Heart right ventricle (tissue), 16 donors: ENCODE measurements around the gene PDE2A. TPM values are rescaled to one million over a fixed set of nuclear protein-coding genes. Genes with fewer than 3 reads are reported as not detected.

ENCODE experiments used
- ATAC-seq, 8 donors: fragments of 200-7000 bp; cut with Tn5 transposase; one replicate each; pipeline ENCODE4 v1.9.1; 2020; ENCODE audit warnings: mild to moderate bottlenecking in 8 of 8, moderate library complexity in 8 of 8, moderate number of reproducible peaks in 1 of 8
- DNase-seq, 2 donors: peaks; one replicate each; pipeline ENCODE4 v3.0.0-alpha.2; 2020
- H3K27ac ChIP-seq, 10 donors: fragments of 200-600 bp; sonication (generic) in 2 of 10; one replicate each; pipeline versions ENCODE4 v1.5.0 to v1.8.0; 2020 to 2022; ENCODE audit warnings: mild to moderate bottlenecking in 3 of 10
- H3K27me3 ChIP-seq, 7 donors: fragments of 200-600 bp; one replicate each; pipeline ENCODE4 v1.8.0; 2021 to 2022; ENCODE audit warnings: mild to moderate bottlenecking in 2 of 7
- H3K36me3 ChIP-seq, 9 donors: fragments of 200-600 bp; sonication (generic) in 1 of 9; one replicate each; pipeline versions ENCODE4 v1.5.0 to v1.8.0; 2020 to 2022; ENCODE audit warnings: mild to moderate bottlenecking in 2 of 9
- H3K4me1 ChIP-seq, 9 donors: fragments of 200-600 bp; sonication (generic) in 1 of 9; one replicate each; pipeline versions ENCODE4 v1.5.0 to v1.8.0; 2020 to 2022; ENCODE audit warnings: mild to moderate bottlenecking in 4 of 9
- H3K4me3 ChIP-seq, 10 donors: fragments of 200-600 bp; sonication (generic) in 2 of 10; one replicate each; pipeline versions ENCODE4 v1.5.0 to v1.8.0; 2020 to 2022; ENCODE audit warnings: mild to moderate bottlenecking in 7 of 10, moderate library complexity in 2 of 10
- H3K9me3 ChIP-seq, 11 donors: fragments of 200-600 bp in 10 of 11; sonication (generic) in 2 of 11; one replicate each; pipeline versions ENCODE4 v1.5.0 to v1.8.0; 2013 to 2022; ENCODE audit warnings: mild to moderate bottlenecking in 2 of 11, control low read depth in 1 of 11, moderate library complexity in 1 of 11
- WGBS, 2 donors: extraction: QIAGEN DNeasy Blood & Tissue Kit; methylation state at CpG; one replicate each; pipeline ENCODE4 v1.1.7; 2013; ENCODE audit warnings: inconsistent platforms in 1 of 2; 5-methylcytosine and 5-hydroxymethylcytosine counted together
- intact Hi-C, 10 donors: fragments of 100-400 bp; cut with DNase I; formaldehyde crosslinking; loops; one replicate each; pipeline versions ENCODE4 v1.11.1 to v1.14.2; 2022
- microRNA-seq, 2 donors: library from miRNA; unstranded; fragments of <30 nt; microRNA quantifications; one replicate each; pipeline ENCODE4 v1.2.0, GENCODE V29; 2021
- polyA plus RNA-seq, 2 donors: library from polyadenylated mRNA; stranded (reverse); fragments of 200-250 nt; gene quantifications; one replicate each; pipeline ENCODE4 v1.2.3, GENCODE V29; 2013
- total RNA-seq, 10 donors: library from RNA; stranded (reverse); fragmentation: NEBNext Ultra II Directional in 3 of 10; extraction: Animal tissue kit (Norgen Biotek cat#: 25700) in 3 of 10; gene quantifications; one replicate each; pipeline versions ENCODE4 v1.2.1 to v1.2.4, GENCODE V29; 2021 to 2023
- TF ChIP-seq, protein P1 (sequence below), 9 donors: fragments of 200-600 bp; sonication (generic) in 2 of 9; IDR thresholded peaks; one replicate each; pipeline versions ENCODE4 v1.5.0 to v1.8.0; 2021 to 2022; ENCODE audit warnings: antibody characterized with exemption in 9 of 9, mild to moderate bottlenecking in 5 of 9, moderate library complexity in 1 of 9
- donor health status: Arrhythmogenic right ventricular cardiomyopathy.
- donor health status: ischemic (EF 13 %, LVEDD 7.1; RV severe dilation, severe dysfunction).
- donor health status: healthy with polysubstance abuse.
- donor health status: DM: no; HTN: yes; CAD: no.
- donor health status: DM: no; HTN: no; CAD: no.
- donor health status: ischemic (EF 25% LVEDD 6.9; RV normal size, moderate dysfunction).
- donor health status: ischemic (EF 25% LVEDD 5.7; RV mildly dilated, moderate dysfunction).
- donor health status: healthy.
- donor health status: DM: yes; HTN: yes; CAD: no.
- donor health status: Ischemic cardiomyopathy.
- donor health status: ischemic (EF 35%, LVEDD 5.7; RV mildly dilated, moderate dysfunction).
- donor health status: nonischemic (EF 11% LVEDD 7.7; RV severe dilation, severe dysfunction).
- donor health status: DM: yes; HTN: yes; CAD: no.
- donor health status: PGD.
- donor health status: ischemic (EF 29% LVEDD 5.4; RV normal size, mild dysfunction).
- donor health status: nonischemic (EF 23%, LVEDD 6.1; RV moderate dilation, normal function).

PDE2A gene
- total and polyA plus RNA-seq, 12 donors, result 10.4 to 47.6 (median 30.2) TPM

DNA sequence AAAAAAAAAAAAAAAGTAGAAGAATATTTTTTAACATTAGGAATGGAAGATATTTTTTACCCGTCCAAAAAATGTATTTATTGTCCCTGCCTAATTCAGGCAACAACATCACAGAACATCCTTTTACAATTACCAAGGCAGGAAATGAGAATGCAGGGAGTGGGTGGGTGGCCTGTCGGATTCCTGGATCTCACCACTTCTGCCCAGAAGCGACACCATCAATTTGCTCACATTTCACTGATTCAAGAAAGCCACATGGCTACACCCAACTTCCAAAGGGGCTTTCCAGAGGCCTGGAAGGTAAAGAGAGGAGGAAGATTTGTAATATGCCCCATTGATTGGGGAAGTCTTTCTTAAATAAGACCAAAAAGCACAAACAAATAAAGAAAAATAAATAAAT lies 146.1 kb downstream of the PDE2A start:
- intact Hi-C loops, result no loop called here
- TF ChIP-seq, protein P1, sequence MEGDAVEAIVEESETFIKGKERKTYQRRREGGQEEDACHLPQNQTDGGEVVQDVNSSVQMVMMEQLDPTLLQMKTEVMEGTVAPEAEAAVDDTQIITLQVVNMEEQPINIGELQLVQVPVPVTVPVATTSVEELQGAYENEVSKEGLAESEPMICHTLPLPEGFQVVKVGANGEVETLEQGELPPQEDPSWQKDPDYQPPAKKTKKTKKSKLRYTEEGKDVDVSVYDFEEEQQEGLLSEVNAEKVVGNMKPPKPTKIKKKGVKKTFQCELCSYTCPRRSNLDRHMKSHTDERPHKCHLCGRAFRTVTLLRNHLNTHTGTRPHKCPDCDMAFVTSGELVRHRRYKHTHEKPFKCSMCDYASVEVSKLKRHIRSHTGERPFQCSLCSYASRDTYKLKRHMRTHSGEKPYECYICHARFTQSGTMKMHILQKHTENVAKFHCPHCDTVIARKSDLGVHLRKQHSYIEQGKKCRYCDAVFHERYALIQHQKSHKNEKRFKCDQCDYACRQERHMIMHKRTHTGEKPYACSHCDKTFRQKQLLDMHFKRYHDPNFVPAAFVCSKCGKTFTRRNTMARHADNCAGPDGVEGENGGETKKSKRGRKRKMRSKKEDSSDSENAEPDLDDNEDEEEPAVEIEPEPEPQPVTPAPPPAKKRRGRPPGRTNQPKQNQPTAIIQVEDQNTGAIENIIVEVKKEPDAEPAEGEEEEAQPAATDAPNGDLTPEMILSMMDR (IDR thresholded peaks at IDR 0.05), result no peak
- H3K9me3 ChIP-seq, result no peaks in the 10 kb centered on the region
- no peaks in the 10 kb centered on the region for H3K4me1 ChIP-seq
- no peak for ATAC-seq
- no peaks in the 10 kb centered on the region for H3K36me3 ChIP-seq
- H3K27me3 ChIP-seq, result peaks cover 0 to 12% (median 3%) of the 10 kb centered on the region in 7 donors
- no peak overlapping the region for H3K4me3 ChIP-seq
- DNase-seq, result no peak
- no peak overlapping the region for H3K27ac ChIP-seq
- WGBS, 2 donors, result 61 to 64% methylated on average over 3 of the region's 3 CpGs

Small RNA genes lying within 50 kb of the gene (microRNA-seq; reads per million reads assigned to microRNA genes)
- 13,261 to 18,824 reads per million in 2 donors for gene MIR139

Other genes starting within 250 kb of the PDE2A start
- gene CLPB, start 239.9 kb downstream of the PDE2A start, total RNA-seq, result 10 to 100 TPM; 14.9 to 21.2 (median 17.9) TPM
- 10 to 100 TPM; 13.0 to 13.6 TPM for gene CLPB, start 239.9 kb downstream of the PDE2A start, polyA plus RNA-seq
- gene ARAP1, start 78.0 kb upstream of the PDE2A start, total RNA-seq, result 10 to 100 TPM; 30.4 to 68.3 (median 40.8) TPM
- 10 to 100 TPM; 35.8 to 58.7 TPM for gene ARAP1, start 78.0 kb upstream of the PDE2A start, polyA plus RNA-seq
- gene STARD10, start 119.6 kb upstream of the PDE2A start, total RNA-seq, result 10 to 100 TPM; 36.1 to 97.9 (median 51.3) TPM
- 100 to 1,000 TPM in 1 of 2 donors, 10 to 100 TPM in 1; 40.8 to 291 TPM for gene STARD10, start 119.6 kb upstream of the PDE2A start, polyA plus RNA-seq
- gene ATG16L2, start 140.0 kb upstream of the PDE2A start, total RNA-seq, result 10 to 100 TPM in 7 of 10 donors, 1 to 10 TPM in 3; 8.0 to 23.9 (median 12.3) TPM
- 10 to 100 TPM; 10.3 to 66.9 TPM for gene ATG16L2, start 140.0 kb upstream of the PDE2A start, polyA plus RNA-seq